GM19395 (cell line): Measurements from ENCODE around the gene GFPT2.

Source experiments
- ATAC-seq: cut with Tn5 transposase; IDR thresholded peaks from one replicate; pipeline ENCODE4 v1.9.1; 2021; ENCODE audit warnings: mild to moderate bottlenecking, moderate library complexity; ENCODE audit not compliant: unreplicated experiment

GFPT2 gene

GRCh38 chr5:180353048-180353979 lies at the start of gene GFPT2:
Gene GFPT2, minus strand, starts transcription at chr5:180353336. Its CDS starts 119 bp downstream, at chr5:180353217.
- peak; percentile 80 for ATAC-seq

DNA sequence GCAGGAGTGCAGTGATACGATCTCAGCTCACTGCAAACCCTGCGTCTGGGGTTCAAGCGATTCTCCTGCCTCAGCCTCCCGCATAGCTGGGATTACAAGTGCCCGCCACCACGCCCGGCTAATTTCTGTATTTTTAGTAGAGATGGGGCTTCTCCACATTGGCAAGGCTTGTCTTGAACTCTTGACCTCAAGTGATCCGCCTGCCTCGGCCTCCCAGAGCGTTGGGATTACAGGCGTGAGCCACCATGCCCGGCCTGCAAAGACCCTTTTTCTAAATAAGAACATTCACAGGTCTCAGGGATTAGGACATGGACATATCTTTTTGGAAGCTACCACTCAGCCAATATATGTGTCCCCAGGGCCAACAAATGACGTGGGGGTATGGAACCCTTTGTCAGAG lies 49.6 kb upstream of the GFPT2 start:
- ATAC-seq, result no peak

GRCh38 chr5:180401229-180401907 lies 48.2 kb upstream of the GFPT2 start:
- ATAC-seq, result no peak

- no peak for ATAC-seq
Measured at GRCh38 chr5:180400416-180400815, 47.3 kb upstream of the GFPT2 start.

- no peak for ATAC-seq
Measured at GRCh38 chr5:180399401-180400215, 46.5 kb upstream of the GFPT2 start.

DNA sequence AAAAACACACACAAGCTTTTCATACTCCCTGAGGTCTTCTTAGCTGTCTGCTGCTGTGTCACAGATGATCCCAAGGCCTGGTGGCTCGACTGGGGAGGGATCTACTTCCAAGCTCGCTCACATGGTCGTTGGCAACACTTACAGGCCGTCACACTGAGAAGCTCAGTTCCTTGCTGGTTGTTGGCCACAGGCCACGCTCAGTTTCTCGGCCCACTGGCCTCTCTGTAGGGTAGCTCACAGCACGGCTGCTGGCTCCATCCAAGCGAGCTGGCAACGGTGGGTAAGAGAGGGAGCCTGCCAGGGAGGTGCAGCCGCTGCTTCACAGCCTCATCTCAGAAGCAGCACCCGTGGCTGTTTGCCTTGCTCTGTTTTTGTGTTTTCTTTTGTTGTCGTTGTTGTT lies 43.8 kb upstream of the GFPT2 start:
- ATAC-seq, result no peak

GRCh38 chr5:180395540-180396274 lies 42.6 kb upstream of the GFPT2 start:
- no peak for ATAC-seq

DNA sequence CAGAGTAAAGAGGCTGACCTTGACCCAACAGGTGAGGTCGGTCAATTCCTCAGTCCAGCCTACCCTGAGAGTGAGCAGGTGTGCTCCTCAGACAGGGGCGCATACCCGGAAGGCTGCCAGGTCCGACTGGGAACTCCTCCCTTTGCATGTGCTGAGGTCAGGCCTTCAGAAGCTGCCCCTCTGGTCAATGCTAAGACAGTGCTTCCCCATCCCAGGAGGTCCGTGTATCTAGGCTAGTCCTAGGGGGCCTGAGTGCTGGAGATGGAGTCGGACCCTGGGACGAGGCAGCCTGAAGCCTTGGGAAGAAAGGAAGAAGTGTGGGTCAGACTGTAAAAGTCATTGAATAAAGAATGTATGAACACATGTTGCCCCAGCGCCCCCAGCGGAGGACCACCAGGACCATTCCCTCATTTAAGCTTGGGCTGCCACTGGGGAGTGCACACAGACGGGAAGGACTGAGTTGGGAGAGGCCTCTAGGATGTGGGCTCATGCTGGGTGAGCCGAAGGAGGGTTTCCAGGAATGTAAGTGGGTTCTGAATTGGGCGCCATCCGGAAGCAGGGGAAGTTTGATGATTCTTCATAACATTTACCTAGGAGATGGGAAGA lies 41.0 kb upstream of the GFPT2 start:
- ATAC-seq, result no peak

DNA sequence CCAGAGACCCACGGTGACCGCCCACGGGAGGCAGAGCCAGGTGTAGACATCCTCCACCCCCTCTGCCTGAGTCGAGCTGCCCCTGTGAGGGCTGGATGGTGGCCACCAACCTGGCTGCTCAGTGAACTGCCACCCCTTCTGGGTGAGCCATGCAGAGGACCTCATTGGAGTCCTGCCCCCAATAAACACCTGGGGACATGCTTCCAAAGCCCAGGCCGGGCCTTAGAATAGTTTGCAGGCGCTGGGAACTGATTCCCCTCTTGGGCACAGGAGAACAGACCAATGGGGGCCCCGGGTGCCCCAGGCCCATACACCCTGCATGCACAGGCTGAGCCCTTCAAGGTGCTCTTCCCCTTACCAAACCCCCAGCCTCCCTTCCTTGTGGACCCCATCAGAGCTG lies 38.1 kb upstream of the GFPT2 start:
- ATAC-seq, result no peak

DNA sequence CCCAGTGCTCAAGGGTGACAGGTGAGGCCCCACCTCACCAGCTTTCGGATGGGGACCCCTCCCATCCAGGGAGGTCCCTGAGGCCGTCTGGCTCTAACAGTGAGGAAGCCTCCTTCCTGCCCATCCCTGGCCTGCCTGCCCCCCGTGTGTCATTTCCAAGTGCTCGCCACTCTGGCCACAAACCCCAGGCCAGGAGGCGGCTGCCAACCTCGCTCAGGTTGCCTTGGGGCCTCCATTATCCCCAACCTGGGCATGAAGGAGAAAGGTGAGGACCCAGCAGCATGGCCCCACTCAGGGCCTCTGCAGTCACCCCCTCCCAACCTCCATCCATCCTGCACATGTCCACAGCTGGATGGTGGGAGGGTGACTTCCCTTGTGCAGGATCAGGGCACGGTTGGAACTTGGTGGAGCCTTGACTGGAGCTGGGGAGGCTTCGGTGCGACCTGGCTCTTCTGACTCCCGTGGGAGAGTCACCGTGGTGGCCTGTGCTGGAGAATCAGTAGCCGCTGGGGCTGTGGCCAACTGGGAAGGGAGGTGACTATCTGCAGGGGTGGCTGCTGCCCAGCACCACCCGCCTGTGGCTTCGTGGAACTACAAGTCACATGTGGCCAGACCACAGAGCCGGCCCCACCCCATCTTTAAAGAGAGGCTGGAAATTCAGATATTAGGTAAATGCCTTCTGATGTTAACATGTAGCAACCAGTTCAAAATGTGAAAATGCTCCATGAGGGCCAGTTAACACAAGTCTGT lies 37.5 kb upstream of the GFPT2 start:
- no peak for ATAC-seq

- no peak for ATAC-seq
Measured at GRCh38 chr5:180389252-180390101, 36.3 kb upstream of the GFPT2 start.

- no peak for ATAC-seq
Measured at GRCh38 chr5:180387798-180388197, 34.7 kb upstream of the GFPT2 start.

DNA sequence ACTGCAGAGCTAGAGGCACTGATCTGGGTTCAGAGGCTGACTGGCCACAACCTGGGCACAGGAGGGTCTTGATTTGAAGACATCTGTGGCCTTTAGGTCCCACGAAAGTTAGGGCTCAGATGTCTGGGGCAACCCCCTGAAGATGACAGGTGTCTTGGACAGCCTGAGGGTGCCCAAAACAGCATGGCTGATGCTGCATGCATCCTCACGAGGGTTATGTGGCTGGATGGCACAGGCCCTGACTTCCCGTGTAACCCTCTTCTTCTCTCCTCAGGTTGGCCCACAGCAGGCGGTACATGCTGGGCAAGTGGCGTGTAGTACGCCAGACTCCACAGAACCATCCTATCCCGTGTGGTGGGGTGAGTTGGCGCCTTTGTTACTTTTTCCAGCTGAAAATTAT lies 29.8 kb upstream of the GFPT2 start:
- no peak for ATAC-seq

GRCh38 chr5:180381851-180382480 lies 28.8 kb upstream of the GFPT2 start:
- no peak for ATAC-seq

- no peak for ATAC-seq
Measured at GRCh38 chr5:180381428-180381827, 28.3 kb upstream of the GFPT2 start.

DNA sequence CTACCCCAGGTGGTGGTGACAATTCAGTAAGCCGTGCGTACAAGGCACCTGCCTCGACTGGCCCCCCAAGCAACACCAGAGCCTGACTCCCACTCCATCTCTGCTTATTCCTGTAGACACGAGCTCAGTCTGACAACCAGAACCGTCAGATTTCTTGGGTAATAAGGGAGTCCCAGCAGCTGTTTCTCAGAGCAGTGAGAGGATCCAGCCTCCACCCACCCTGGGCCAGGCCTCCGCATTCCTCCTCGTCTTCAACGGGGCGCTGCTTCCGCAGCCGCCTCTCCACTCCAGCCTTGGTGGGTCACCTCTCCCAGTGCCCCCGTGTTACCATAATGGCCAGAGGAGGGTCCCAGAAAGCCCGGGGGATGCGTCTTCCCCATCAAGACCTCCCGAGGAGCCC lies 27.7 kb upstream of the GFPT2 start:
- ATAC-seq, result no peak

- ATAC-seq, result no peak
Measured at GRCh38 chr5:180380441-180380840, 27.3 kb upstream of the GFPT2 start.
